ENCODE results near the gene NBR1.

DNA sequence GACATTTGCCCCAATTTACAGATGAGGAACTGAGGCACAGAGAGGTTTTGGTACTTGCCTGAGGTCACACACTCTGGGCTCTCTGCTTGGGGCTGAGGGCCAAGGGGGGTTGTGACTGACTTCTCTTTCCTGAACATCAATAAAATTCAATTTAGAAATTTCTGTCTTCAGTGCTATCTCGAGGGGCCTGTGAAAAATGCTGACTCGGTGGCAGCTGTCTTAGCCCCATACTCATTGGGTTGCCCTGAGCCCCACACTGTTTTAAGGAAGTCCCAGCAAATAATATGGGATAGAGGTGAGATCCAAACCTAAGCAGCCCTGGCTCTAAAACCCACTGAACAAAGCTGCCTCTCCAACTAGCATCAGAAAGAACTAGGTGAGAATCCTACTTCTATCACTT, 38.9 kb upstream of the NBR1 start:
- TF ChIP-seq POLR2A (IDR thresholded peaks at IDR 0.05): no peak
- TF ChIP-seq, protein P1, sequence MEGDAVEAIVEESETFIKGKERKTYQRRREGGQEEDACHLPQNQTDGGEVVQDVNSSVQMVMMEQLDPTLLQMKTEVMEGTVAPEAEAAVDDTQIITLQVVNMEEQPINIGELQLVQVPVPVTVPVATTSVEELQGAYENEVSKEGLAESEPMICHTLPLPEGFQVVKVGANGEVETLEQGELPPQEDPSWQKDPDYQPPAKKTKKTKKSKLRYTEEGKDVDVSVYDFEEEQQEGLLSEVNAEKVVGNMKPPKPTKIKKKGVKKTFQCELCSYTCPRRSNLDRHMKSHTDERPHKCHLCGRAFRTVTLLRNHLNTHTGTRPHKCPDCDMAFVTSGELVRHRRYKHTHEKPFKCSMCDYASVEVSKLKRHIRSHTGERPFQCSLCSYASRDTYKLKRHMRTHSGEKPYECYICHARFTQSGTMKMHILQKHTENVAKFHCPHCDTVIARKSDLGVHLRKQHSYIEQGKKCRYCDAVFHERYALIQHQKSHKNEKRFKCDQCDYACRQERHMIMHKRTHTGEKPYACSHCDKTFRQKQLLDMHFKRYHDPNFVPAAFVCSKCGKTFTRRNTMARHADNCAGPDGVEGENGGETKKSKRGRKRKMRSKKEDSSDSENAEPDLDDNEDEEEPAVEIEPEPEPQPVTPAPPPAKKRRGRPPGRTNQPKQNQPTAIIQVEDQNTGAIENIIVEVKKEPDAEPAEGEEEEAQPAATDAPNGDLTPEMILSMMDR (IDR thresholded peaks at IDR 0.05 in 8 of 11, conservative IDR thresholded peaks at IDR 0.05 in 3 of 11): no peak

All from spleen (tissue), 7 donors.